Measurements from ENCODE around the gene DDIT4.

Gene DDIT4

DNA sequence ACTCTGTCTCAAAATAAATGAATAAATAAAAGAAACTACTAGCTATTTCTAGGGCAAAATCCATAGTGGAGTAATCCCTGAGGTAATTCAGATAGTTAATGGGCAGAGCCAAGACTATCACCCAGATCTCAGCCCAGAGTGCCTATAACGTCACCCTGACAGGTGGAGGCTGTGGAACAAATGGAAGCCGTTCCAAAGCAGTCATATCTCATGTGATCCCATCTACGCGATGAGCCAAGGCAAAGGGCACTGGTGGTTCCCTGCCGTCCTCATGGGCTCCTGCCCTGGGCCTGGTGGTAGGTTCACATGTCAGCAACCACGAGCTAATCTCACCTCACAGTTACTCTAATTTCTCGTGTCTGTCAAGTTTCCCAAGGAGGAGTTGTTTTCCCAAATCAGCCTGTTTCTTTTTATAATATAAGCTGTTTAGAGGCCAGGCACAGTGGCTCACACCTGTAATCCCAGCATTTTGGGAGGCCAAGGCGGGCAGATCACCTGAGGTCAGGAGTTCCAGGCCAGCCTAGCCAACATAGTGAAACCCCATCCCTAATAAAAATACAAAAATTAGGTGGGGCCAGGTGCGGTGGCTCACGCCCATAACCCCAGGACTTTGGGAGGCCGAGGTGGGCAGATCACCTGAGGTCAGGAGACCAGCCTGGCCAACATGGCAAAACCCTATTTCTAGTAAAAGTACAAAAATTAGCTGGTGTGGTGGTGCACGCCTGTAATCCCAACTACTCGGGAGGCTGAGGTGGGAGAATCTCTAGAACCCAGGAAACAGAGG, 35.1 kb upstream of the DDIT4 start:
- TF ChIP-seq TAF1 (IDR thresholded peaks at IDR 0.05; ENCODE audit: borderline replicate concordance, insufficient read depth, low read length) (no peak), POLR2AphosphoS5 (IDR thresholded peaks at IDR 0.05; ENCODE audit: low read depth, low read length) (no peak), FOXP2 (optimal IDR thresholded peaks at IDR 0.05; ENCODE audit: borderline replicate concordance, extremely low read depth, extremely low read length, insufficient read depth) (no peak), SIN3A (IDR thresholded peaks at IDR 0.05; ENCODE audit: borderline replicate concordance, insufficient read depth, low read length) (no peak)
- TF ChIP-seq, protein P1, sequence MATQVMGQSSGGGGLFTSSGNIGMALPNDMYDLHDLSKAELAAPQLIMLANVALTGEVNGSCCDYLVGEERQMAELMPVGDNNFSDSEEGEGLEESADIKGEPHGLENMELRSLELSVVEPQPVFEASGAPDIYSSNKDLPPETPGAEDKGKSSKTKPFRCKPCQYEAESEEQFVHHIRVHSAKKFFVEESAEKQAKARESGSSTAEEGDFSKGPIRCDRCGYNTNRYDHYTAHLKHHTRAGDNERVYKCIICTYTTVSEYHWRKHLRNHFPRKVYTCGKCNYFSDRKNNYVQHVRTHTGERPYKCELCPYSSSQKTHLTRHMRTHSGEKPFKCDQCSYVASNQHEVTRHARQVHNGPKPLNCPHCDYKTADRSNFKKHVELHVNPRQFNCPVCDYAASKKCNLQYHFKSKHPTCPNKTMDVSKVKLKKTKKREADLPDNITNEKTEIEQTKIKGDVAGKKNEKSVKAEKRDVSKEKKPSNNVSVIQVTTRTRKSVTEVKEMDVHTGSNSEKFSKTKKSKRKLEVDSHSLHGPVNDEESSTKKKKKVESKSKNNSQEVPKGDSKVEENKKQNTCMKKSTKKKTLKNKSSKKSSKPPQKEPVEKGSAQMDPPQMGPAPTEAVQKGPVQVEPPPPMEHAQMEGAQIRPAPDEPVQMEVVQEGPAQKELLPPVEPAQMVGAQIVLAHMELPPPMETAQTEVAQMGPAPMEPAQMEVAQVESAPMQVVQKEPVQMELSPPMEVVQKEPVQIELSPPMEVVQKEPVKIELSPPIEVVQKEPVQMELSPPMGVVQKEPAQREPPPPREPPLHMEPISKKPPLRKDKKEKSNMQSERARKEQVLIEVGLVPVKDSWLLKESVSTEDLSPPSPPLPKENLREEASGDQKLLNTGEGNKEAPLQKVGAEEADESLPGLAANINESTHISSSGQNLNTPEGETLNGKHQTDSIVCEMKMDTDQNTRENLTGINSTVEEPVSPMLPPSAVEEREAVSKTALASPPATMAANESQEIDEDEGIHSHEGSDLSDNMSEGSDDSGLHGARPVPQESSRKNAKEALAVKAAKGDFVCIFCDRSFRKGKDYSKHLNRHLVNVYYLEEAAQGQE (IDR thresholded peaks at IDR 0.05; ENCODE audit: insufficient read depth in 1 of 2, low read depth in 2 of 2, low read length in 2 of 2), result no peak

DNA sequence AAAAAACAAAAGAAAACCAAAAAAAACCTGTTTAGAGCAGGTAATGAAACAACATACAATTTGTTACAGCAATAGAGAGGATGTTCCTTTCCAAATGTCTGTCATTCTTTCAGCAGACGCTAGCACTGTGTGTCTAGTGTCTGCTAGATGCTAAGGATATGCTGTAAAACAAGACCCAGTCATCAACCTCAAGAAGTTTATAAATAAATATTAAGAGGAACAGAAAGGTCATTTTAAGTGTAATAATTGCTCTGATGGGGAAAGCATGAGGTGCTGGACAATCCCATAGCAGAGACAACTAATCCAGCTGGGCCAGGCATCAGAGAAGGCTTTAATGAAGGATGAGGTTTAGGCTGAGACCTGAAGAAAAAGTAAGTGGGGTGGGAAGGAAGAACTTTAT, 34.3 kb upstream of the DDIT4 start:
- TF ChIP-seq TAF1 (IDR thresholded peaks at IDR 0.05; ENCODE audit: borderline replicate concordance, insufficient read depth, low read length), result no peak

DNA sequence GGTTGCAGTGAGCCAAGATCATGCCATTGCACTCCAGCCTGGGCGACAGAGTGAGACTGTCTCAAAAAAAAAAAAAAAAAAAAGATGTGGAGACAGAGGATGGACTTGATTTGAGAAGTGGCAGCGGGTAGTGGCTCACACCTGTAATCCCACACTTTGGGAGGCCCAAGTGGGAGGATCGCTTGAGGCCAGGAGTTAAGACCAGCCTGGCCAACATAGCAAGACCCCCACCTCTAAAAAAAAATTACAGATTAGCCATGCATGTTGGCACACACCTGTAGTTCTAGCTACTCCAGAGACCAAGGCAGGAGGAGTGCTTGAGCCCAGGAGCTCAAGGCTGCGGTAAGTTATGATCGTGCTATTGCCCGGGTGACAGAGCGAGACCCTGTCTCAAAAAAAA, 33.4 kb upstream of the DDIT4 start:
- TF ChIP-seq SIN3A (IDR thresholded peaks at IDR 0.05; ENCODE audit: borderline replicate concordance, insufficient read depth, low read length), result no peak
- TF ChIP-seq FOXP2 (optimal IDR thresholded peaks at IDR 0.05; ENCODE audit: borderline replicate concordance, extremely low read depth, extremely low read length, insufficient read depth), result no peak
- no peak for TF ChIP-seq POLR2AphosphoS5 (IDR thresholded peaks at IDR 0.05; ENCODE audit: low read depth, low read length)
- no peak for TF ChIP-seq TAF1 (IDR thresholded peaks at IDR 0.05; ENCODE audit: borderline replicate concordance, insufficient read depth, low read length)
- TF ChIP-seq, protein P1 (IDR thresholded peaks at IDR 0.05; ENCODE audit: insufficient read depth in 1 of 2, low read depth in 2 of 2, low read length in 2 of 2), result no peak

DNA sequence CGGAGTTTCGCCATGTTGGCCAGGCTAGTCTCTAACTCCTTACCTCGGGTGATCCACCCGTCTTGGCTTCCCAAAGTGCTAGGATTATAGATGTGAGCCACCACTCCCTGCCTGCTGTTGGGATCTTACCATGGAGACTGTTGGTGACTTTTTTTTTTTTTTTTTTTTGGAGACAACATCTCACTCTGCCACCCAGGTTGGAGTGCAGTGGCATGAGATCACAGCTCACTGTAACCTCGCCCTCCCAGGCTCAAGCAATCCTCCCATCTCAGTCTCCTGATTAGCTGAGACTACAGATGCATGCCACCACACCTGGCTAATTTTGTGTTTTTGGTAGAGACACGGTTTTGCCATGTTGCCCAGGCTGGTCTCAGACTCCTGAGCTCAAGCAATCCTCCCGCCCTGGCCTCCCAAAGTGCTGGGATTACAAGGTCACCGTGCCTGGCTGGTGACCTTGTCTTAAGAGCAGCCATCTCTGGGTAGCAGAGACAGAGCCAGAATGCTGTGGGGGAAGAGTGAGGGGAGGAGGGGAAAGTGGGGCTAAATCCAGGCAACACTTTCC, 32.0 kb upstream of the DDIT4 start:
- TF ChIP-seq POLR2AphosphoS5 (IDR thresholded peaks at IDR 0.05; ENCODE audit: low read depth, low read length) (no peak), FOXP2 (optimal IDR thresholded peaks at IDR 0.05; ENCODE audit: borderline replicate concordance, extremely low read depth, extremely low read length, insufficient read depth) (no peak), TAF1 (IDR thresholded peaks at IDR 0.05; ENCODE audit: borderline replicate concordance, insufficient read depth, low read length) (no peak)

DNA sequence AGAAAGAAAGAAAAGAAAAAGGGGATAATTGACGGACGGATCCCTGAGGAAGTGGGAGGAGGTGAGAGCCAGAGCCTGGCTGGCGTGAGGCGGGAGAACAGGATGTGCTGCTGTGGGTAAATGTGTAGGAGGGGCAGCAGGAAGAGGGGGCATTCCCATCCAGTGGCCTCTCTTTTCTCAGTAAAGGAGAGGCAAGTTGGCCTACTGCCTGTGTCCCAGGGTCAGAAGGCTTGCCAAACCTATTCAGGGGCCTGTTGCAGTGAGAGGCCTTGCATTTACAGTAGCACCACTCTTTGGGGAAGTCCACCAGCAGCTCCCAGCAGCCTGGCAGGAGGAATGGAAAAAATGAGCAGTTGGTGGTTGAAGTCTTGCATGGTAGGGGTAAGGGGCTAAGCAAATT, 31.0 kb upstream of the DDIT4 start:
- peak; percentile 39 for TF ChIP-seq FOXP2 (optimal IDR thresholded peaks at IDR 0.05; ENCODE audit: borderline replicate concordance, extremely low read depth, extremely low read length, insufficient read depth)
- peak; percentile 45; the same call in 1 of the 2 replicates for TF ChIP-seq POLR2AphosphoS5 (IDR thresholded peaks at IDR 0.05; ENCODE audit: low read depth, low read length)
- peak; percentile 45; the same call in 1 of the 2 replicates for TF ChIP-seq TAF1 (IDR thresholded peaks at IDR 0.05; ENCODE audit: borderline replicate concordance, insufficient read depth, low read length)
- TF ChIP-seq, protein P1 (IDR thresholded peaks at IDR 0.05; ENCODE audit: insufficient read depth in 1 of 2, low read depth in 2 of 2, low read length in 2 of 2), result 0 out of 4 replicates have a peak, but pooled peaks of 1 of the 2 experiments have one; percentile 50
- no peak for TF ChIP-seq SIN3A (IDR thresholded peaks at IDR 0.05; ENCODE audit: borderline replicate concordance, insufficient read depth, low read length)

DNA sequence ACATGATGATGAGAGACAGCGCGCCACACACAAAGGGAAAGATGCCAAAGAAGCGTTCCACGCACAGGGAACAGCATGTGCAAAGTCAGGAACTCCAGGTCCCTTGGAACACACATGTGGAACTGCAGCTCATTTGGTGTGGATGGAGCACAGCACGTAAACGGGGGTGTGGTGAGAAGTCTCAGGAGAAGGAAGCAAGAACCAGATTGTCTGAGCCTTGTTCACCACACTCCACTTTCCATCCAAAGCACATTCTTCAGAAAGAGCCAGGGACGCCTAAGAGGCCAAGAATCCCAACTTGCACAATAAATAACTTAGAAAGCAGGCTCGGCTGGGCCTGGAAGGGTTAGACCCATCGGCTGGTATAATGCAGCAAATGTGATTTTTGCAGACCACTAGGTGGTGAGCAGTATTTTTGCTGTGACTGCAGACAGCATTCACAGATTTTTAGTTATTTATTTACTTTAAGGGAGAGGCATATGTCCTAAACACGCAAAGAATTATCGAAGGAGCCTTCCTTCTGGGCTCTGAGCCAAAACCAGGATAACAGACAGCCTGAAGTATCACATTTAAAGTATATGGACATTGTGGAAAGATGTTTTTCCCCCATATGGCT, 29.8 kb upstream of the DDIT4 start:
- TF ChIP-seq TAF1 (IDR thresholded peaks at IDR 0.05; ENCODE audit: borderline replicate concordance, insufficient read depth, low read length), result no peak
- no peak for TF ChIP-seq POLR2AphosphoS5 (IDR thresholded peaks at IDR 0.05; ENCODE audit: low read depth, low read length)
- peak; percentile 7; the same call in 1 of the 2 replicates for TF ChIP-seq SIN3A (IDR thresholded peaks at IDR 0.05; ENCODE audit: borderline replicate concordance, insufficient read depth, low read length)
- TF ChIP-seq, protein P1 (IDR thresholded peaks at IDR 0.05; ENCODE audit: insufficient read depth in 1 of 2, low read depth in 2 of 2, low read length in 2 of 2), result no peak
- peak; percentile 8 for TF ChIP-seq FOXP2 (optimal IDR thresholded peaks at IDR 0.05; ENCODE audit: borderline replicate concordance, extremely low read depth, extremely low read length, insufficient read depth)

Measured in PFSK-1 (cell line).